H1 (cell line): Measurements from ENCODE around the gene FAR2.

Experiments used
- CHD2 ChIP-seq: IDR thresholded peaks from 2 replicates; pipeline ENCODE4 v1.6.1; 2012; ENCODE audit warnings: low read length, improper control_type of control experiment
- EGR1 ChIP-seq: IDR thresholded peaks from 2 replicates; pipeline ENCODE4 v1.6.1; 2011; ENCODE audit warnings: low read depth, low read length, borderline replicate concordance
- POLR2A ChIP-seq, 2 experiments: IDR thresholded peaks; 1 replicate in 1 of 2; 2 replicates in 1 of 2; pipeline ENCODE4 v1.6.1; 2011; ENCODE audit warnings: low read depth in 2 of 2, low read length in 2 of 2, mild to moderate bottlenecking in 2 of 2; ENCODE audit errors: control extremely low read depth in 1 of 2
- SIN3A ChIP-seq, 2 experiments: IDR thresholded peaks in 1 of 2; conservative IDR thresholded peaks in 1 of 2; 2 replicates each; pipeline ENCODE4 v1.6.1; 2011 to 2012; ENCODE audit warnings: low read length in 2 of 2, improper control_type of control experiment in 1 of 2, low read depth in 1 of 2, mild to moderate bottlenecking in 1 of 2
- TF ChIP-seq, protein P1 (sequence below), 3 experiments: IDR thresholded peaks; 1 replicate in 2 of 3; 2 replicates in 1 of 3; pipeline versions ENCODE4 v1.5.1 to v1.6.1; 2011; ENCODE audit warnings: low read length in 3 of 3, mild to moderate bottlenecking in 3 of 3, inconsistent platforms in 2 of 3, low read depth in 1 of 3, moderate library complexity in 1 of 3; ENCODE audit not compliant: insufficient read depth in 1 of 3; ENCODE audit errors: control extremely low read depth in 1 of 3

DNA sequence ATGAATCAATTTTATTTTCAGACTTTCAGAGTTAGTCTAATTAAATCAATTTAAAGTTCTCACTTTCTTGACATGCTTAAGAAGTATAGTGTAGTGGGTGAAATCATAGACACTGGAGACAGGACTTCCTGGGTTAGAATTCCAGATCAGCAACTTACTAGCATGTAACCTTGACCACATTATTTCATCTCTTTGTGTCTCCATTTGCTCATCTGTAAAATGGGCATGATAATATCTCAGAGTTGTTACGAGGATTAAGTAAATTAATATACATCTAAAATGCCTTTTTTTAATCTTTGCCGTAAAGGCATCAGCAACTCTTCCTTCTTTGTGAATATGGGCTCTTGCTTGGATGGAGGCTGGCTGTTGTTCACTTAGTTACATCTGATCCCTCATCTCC, 233.2 kb downstream of the FAR2 start:
- no peak for TF ChIP-seq POLR2A (IDR thresholded peaks at IDR 0.05; ENCODE audit: control extremely low read depth in 1 of 2, low read depth in 2 of 2, low read length in 2 of 2)
- TF ChIP-seq, protein P1, sequence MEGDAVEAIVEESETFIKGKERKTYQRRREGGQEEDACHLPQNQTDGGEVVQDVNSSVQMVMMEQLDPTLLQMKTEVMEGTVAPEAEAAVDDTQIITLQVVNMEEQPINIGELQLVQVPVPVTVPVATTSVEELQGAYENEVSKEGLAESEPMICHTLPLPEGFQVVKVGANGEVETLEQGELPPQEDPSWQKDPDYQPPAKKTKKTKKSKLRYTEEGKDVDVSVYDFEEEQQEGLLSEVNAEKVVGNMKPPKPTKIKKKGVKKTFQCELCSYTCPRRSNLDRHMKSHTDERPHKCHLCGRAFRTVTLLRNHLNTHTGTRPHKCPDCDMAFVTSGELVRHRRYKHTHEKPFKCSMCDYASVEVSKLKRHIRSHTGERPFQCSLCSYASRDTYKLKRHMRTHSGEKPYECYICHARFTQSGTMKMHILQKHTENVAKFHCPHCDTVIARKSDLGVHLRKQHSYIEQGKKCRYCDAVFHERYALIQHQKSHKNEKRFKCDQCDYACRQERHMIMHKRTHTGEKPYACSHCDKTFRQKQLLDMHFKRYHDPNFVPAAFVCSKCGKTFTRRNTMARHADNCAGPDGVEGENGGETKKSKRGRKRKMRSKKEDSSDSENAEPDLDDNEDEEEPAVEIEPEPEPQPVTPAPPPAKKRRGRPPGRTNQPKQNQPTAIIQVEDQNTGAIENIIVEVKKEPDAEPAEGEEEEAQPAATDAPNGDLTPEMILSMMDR (IDR thresholded peaks at IDR 0.05; ENCODE audit: control extremely low read depth in 1 of 3, insufficient read depth in 1 of 3, low read depth in 1 of 3, low read length in 3 of 3) = no peak
- TF ChIP-seq CHD2 = no peak
- no peak for TF ChIP-seq SIN3A (conservative IDR thresholded peaks at IDR 0.05 in 1 of 2, IDR thresholded peaks at IDR 0.05 in 1 of 2; ENCODE audit: low read depth in 1 of 2, low read length in 2 of 2)
- TF ChIP-seq EGR1 = no peak
